Stimulated activated CD8-positive, alpha-beta memory T cell treated with anti-CD3 and anti-CD28 coated beads, Interleukin-4, amount 100 ng/mL, for 4 hours (primary cell): ENCODE measurements around the gene IBA57.
"Not testable (repeated sequence)": the region's sequence is repeated elsewhere in the genome, so short reads cannot be mapped to it uniquely, and the experiment has no call there.

Experiments
- DNase-seq, 2 donors: peaks; one replicate each; pipeline ENCODE4 v3.0.0-alpha.2; 2020; ENCODE audit warnings: low read depth in 2 of 2, low spot score in 1 of 2

The IBA57 gene

GRCh38 chr1:228170666-228171065, 5.1 kb downstream of the IBA57 start:
- no peak for DNase-seq

GRCh38 chr1:228171221-228171891, 5.8 kb downstream of the IBA57 start:
- no peak for DNase-seq

- no peak for DNase-seq
Measured at GRCh38 chr1:228172591-228173527, 7.3 kb downstream of the IBA57 start.

GRCh38 chr1:228173528-228174481, 8.2 kb downstream of the IBA57 start:
- not testable (repeated sequence) for DNase-seq

- no peak for DNase-seq
Measured at GRCh38 chr1:228174482-228175315, 9.1 kb downstream of the IBA57 start.

- no peak for DNase-seq
Measured at GRCh38 chr1:228175316-228176023, 9.9 kb downstream of the IBA57 start.

- no peak for DNase-seq
Measured at GRCh38 chr1:228176024-228176395, 10.4 kb downstream of the IBA57 start.

- DNase-seq: no peak
Measured at GRCh38 chr1:228176461-228177182, 11.0 kb downstream of the IBA57 start.

- no peak for DNase-seq
Measured at GRCh38 chr1:228177183-228177475, 11.5 kb downstream of the IBA57 start.

GRCh38 chr1:228177721-228178710, 12.4 kb downstream of the IBA57 start:
- DNase-seq: no peak

GRCh38 chr1:228178737-228179684, 13.4 kb downstream of the IBA57 start:
- no peak for DNase-seq

- DNase-seq: no peak
Measured at GRCh38 chr1:228180271-228180958, 14.8 kb downstream of the IBA57 start.

- no peak for DNase-seq
Measured at GRCh38 chr1:228180959-228181644, 15.5 kb downstream of the IBA57 start.

GRCh38 chr1:228181645-228182034, 16.0 kb downstream of the IBA57 start:
- no peak for DNase-seq

- no peak for DNase-seq
Measured at GRCh38 chr1:228182296-228183030, 16.9 kb downstream of the IBA57 start.
